ENCODE measurements around the gene SCFD1.
A peak's percentile ranks its signal among the peaks of the same experiment; 100 is the strongest.
"Not testable (repeated sequence)": the region's sequence is repeated elsewhere in the genome, so short reads cannot be mapped to it uniquely, and the experiment has no call there.

The SCFD1 gene

GRCh38 chr14:30621940-30622830 is at the start of gene SCFD1:
SCFD1 (plus strand) TSS chr14:30622319; CDS start chr14:30622339, 20 bp downstream.
- no peaks in the 10 kb centered on the region for H3K4me1 ChIP-seq (ENCODE audit: insufficient read depth, low read length)
- no peaks in the 10 kb centered on the region for H3K36me3 ChIP-seq (ENCODE audit: insufficient read depth, low read length)
- no peaks in the 10 kb centered on the region for H3K9me3 ChIP-seq (ENCODE audit: control insufficient read depth, insufficient read depth, low read length)
- peak within 1 kb of the TSS; percentile 99 for H3K9ac ChIP-seq (ENCODE audit: low read depth, low read length)

GRCh38 chr14:30572771-30573170 is 49.3 kb upstream of the SCFD1 start:
- Histone ChIP-seq H3K9me3 (ENCODE audit: control insufficient read depth, insufficient read depth, low read length) (no peaks in the 10 kb centered on the region), H3K4me1 (ENCODE audit: insufficient read depth, low read length) (peaks cover 26% of the 10 kb centered on the region), H3K36me3 (ENCODE audit: insufficient read depth, low read length) (no peaks in the 10 kb centered on the region), H3K9ac (ENCODE audit: low read depth, low read length) (no peak overlapping the region)

GRCh38 chr14:30573226-30573814 is 48.8 kb upstream of the SCFD1 start:
- Histone ChIP-seq H3K4me1 (ENCODE audit: insufficient read depth, low read length) (peaks cover 26% of the 10 kb centered on the region), H3K36me3 (ENCODE audit: insufficient read depth, low read length) (no peaks in the 10 kb centered on the region), H3K9me3 (ENCODE audit: control insufficient read depth, insufficient read depth, low read length) (no peaks in the 10 kb centered on the region), H3K9ac (ENCODE audit: low read depth, low read length) (no peak overlapping the region)

DNA sequence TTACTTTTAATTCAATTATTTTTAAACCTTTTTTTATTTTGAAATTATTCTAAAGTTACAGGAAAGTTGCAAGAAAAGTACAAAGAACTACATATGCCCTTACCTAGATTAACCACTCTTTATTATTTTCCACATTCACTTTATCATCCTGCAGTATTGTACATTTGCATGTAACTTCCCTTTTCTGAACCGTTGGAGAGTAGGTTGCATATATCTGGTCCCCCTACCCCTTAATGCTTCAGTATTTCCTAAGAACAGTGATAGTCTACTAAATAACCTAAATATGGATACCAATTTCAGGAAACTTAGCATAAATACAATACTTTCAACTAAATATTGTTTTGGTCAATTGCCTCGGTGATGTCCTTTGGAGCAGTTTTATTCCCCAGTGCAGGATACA is 48.2 kb upstream of the SCFD1 start:
- Histone ChIP-seq H3K36me3 (ENCODE audit: insufficient read depth, low read length) (no peaks in the 10 kb centered on the region), H3K4me1 (ENCODE audit: insufficient read depth, low read length) (peaks cover 26% of the 10 kb centered on the region), H3K9me3 (ENCODE audit: control insufficient read depth, insufficient read depth, low read length) (no peaks in the 10 kb centered on the region), H3K9ac (ENCODE audit: low read depth, low read length) (no peak overlapping the region)

GRCh38 chr14:30574777-30575176 is 47.3 kb upstream of the SCFD1 start:
- not testable (repeated sequence) for H3K9ac ChIP-seq (ENCODE audit: low read depth, low read length); H3K36me3 ChIP-seq (ENCODE audit: insufficient read depth, low read length); H3K9me3 ChIP-seq (ENCODE audit: control insufficient read depth, insufficient read depth, low read length)
- peaks cover 19% of the 10 kb centered on the region for H3K4me1 ChIP-seq (ENCODE audit: insufficient read depth, low read length)

DNA sequence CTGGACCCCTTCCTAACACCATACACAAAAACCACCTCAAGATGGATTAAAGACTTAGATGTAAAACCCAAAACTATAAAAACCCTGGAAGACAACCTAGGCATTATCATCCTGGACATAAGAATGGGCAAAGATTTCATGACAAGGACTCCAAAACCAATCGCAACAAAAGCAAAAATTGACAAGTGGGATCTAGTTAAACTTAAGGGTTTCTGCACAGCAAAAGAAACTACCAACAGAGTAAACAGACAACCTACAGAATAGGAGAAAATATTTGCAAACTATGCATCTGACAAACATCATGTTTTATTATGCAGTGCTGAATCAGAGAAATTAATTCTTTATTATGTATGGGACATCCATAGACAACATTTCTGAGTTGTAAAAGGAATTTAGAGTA is 45.8 kb upstream of the SCFD1 start:
- peaks cover 14% of the 10 kb centered on the region for H3K4me1 ChIP-seq (ENCODE audit: insufficient read depth, low read length)
- H3K9me3 ChIP-seq (ENCODE audit: control insufficient read depth, insufficient read depth, low read length); H3K36me3 ChIP-seq (ENCODE audit: insufficient read depth, low read length): not testable (repeated sequence)

DNA sequence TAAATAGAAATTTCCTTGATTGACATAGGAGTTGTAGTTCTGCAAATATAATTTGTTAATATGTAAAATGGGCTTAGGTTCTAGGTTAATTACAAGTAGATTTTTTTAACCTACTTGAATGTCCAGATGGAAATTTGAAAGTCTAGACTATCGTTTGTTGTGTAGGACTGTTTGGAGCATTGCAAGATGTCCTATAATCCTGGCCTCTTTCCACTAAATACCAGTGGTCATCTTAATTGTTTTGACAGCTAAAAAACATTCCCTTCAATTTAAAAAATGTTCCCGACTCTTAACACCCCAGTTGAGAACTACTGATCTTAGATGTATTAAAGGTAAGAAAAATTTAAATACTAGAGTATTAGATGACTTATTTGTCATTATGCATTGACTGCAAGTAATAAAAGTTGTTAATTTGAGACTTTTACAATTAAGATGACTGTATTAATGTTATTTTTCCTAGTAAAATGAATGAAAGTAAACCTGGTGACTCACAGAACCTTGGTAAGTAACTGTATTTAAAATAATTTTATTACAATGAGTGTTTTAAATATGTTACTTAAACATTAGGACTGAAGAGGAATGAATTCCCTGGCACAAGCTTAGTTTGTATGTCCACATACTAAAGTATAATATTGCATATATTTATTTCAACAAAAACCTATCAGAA is 41.4 kb upstream of the SCFD1 start:
- Histone ChIP-seq H3K36me3 (ENCODE audit: insufficient read depth, low read length) (no peaks in the 10 kb centered on the region), H3K4me1 (ENCODE audit: insufficient read depth, low read length) (peaks cover 7% of the 10 kb centered on the region), H3K9me3 (ENCODE audit: control insufficient read depth, insufficient read depth, low read length) (peaks cover 6% of the 10 kb centered on the region), H3K9ac (ENCODE audit: low read depth, low read length) (no peak overlapping the region)

More for the DNA sequence above, 45.8 kb upstream of the SCFD1 start:
- not testable (repeated sequence) for H3K9ac ChIP-seq (ENCODE audit: low read depth, low read length)

DNA sequence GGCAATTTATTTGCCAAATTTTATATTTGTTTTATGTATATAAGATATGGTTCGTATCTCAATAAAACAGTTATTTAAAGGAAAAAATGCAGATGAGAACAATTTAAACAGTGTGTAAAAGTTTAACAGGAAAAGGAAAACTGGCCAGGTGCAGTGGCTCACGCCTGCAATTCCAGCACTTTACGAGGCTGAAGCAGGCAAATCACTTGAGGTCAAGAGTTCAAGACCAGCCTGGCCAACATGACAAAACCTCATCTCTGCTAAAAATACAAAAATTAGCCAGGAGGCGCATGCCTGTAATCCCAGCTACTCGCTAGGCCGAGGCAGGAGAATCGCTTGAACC is 40.9 kb upstream of the SCFD1 start:
- no peak overlapping the region for H3K9ac ChIP-seq (ENCODE audit: low read depth, low read length)
- H3K36me3 ChIP-seq (ENCODE audit: insufficient read depth, low read length) = no peaks in the 10 kb centered on the region
- H3K4me1 ChIP-seq (ENCODE audit: insufficient read depth, low read length) = peaks cover 6% of the 10 kb centered on the region
- H3K9me3 ChIP-seq (ENCODE audit: control insufficient read depth, insufficient read depth, low read length) = peaks cover 6% of the 10 kb centered on the region

GRCh38 chr14:30582376-30582775 is 39.7 kb upstream of the SCFD1 start:
- Histone ChIP-seq H3K4me1 (ENCODE audit: insufficient read depth, low read length) (peaks cover 1% of the 10 kb centered on the region; the same call in 1 of the 2 replicates), H3K9ac (ENCODE audit: low read depth, low read length) (no peak overlapping the region), H3K36me3 (ENCODE audit: insufficient read depth, low read length) (no peaks in the 10 kb centered on the region), H3K9me3 (ENCODE audit: control insufficient read depth, insufficient read depth, low read length) (peaks cover 6% of the 10 kb centered on the region)

DNA sequence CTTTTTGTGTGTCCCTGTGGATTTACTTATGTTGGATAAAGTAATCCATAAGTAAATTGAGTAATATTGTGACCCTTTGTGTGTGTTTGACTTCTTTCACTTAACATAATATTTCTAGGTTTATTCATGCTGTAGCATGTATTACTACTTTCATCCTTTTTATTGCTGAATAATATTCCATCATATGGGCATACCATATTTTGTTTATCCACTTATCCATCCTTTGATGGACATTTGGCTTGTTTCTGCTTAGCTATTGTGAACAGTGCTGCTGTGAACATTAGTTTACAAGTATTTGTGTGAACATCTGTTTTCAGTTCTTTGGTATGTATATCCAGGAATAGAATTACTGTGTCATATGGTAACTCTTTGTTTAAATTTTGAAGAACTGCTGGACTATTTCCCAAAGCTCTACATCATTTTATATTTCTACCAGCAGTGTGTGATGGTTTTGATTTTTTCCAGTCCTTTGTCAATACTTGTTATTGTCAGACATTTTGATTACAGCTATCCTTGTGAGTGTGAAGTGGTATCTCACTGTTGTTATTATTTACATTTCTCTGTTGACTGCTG is 38.0 kb upstream of the SCFD1 start:
- H3K4me1 ChIP-seq (ENCODE audit: insufficient read depth, low read length) = no peaks in the 10 kb centered on the region
- no peaks in the 10 kb centered on the region for H3K36me3 ChIP-seq (ENCODE audit: insufficient read depth, low read length)
- no peak overlapping the region for H3K9ac ChIP-seq (ENCODE audit: low read depth, low read length)
- peaks cover 6% of the 10 kb centered on the region for H3K9me3 ChIP-seq (ENCODE audit: control insufficient read depth, insufficient read depth, low read length)

- Histone ChIP-seq H3K9ac (ENCODE audit: low read depth, low read length) (no peak overlapping the region), H3K9me3 (ENCODE audit: control insufficient read depth, insufficient read depth, low read length) (peaks cover 6% of the 10 kb centered on the region), H3K36me3 (ENCODE audit: insufficient read depth, low read length) (no peaks in the 10 kb centered on the region), H3K4me1 (ENCODE audit: insufficient read depth, low read length) (no peaks in the 10 kb centered on the region)
These were observed 36.9 kb upstream of the SCFD1 start for GRCh38 chr14:30585204-30585603.

DNA sequence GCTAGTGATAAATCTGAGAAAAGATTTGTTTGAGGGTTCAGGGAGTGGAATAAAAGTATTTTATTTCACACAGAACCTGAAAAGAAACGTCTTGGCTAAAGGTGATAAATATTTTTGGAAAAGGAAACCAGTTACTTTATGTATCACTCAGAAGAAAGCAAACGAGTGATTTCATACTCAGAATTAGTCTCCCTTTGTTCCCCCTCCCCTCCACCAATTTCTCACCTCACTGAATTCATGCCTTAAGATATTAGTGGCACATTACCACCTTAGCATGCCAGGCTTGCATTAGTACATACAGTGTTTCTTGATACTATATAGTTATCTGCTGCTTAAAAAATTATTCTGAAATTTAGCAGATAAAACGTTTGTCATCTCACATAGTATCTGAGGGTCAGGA is 35.0 kb upstream of the SCFD1 start:
- H3K4me1 ChIP-seq (ENCODE audit: insufficient read depth, low read length) = no peaks in the 10 kb centered on the region
- H3K36me3 ChIP-seq (ENCODE audit: insufficient read depth, low read length) = peaks cover 4% of the 10 kb centered on the region; the same call in 1 of the 2 replicates
- H3K9ac ChIP-seq (ENCODE audit: low read depth, low read length) = no peak overlapping the region
- peaks cover 6% of the 10 kb centered on the region for H3K9me3 ChIP-seq (ENCODE audit: control insufficient read depth, insufficient read depth, low read length)

DNA sequence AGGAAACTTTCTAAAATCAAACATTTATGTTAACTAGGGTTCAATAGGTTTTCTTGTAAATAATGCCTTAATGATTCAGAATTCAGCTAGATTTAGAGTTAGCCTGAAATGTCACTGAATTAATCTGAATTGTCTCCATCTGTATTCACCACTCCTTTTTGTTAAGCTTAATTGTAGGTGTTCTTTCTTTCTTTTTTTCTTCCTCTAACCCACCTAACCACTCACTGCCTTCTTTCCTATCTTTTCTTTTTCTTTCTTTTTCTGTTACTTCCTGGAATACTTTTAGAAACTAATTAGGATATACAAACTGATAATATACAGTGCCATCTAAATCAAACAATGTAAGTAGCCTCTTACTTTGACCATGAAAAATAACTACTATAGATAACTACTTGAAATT is 33.2 kb upstream of the SCFD1 start:
- H3K9me3 ChIP-seq (ENCODE audit: control insufficient read depth, insufficient read depth, low read length) = peaks cover 6% of the 10 kb centered on the region
- peaks cover 4% of the 10 kb centered on the region; the same call in 1 of the 2 replicates for H3K36me3 ChIP-seq (ENCODE audit: insufficient read depth, low read length)
- no peak overlapping the region for H3K9ac ChIP-seq (ENCODE audit: low read depth, low read length)
- no peaks in the 10 kb centered on the region for H3K4me1 ChIP-seq (ENCODE audit: insufficient read depth, low read length)

GRCh38 chr14:30596935-30597334 is 25.2 kb upstream of the SCFD1 start:
- no peak overlapping the region for H3K9ac ChIP-seq (ENCODE audit: low read depth, low read length)
- H3K4me1 ChIP-seq (ENCODE audit: insufficient read depth, low read length) = no peaks in the 10 kb centered on the region
- H3K9me3 ChIP-seq (ENCODE audit: control insufficient read depth, insufficient read depth, low read length) = no peaks in the 10 kb centered on the region
- peaks cover 7% of the 10 kb centered on the region; the same call in 1 of the 2 replicates for H3K36me3 ChIP-seq (ENCODE audit: insufficient read depth, low read length)
